Ovary (tissue), 3 donors: ENCODE data around the gene CCT8L2.

Source experiments
- POLR2A ChIP-seq: fragments of 450-650 bp; IDR thresholded peaks from one replicate; pipeline ENCODE4 v1.6.1; 2017; ENCODE audit warnings: antibody characterized with exemption, mild to moderate bottlenecking, moderate library complexity
- TF ChIP-seq, protein P1 (sequence below), 3 donors: fragments of 450-650 bp in 2 of 3; fragments of 200-600 bp in 1 of 3; IDR thresholded peaks; one replicate each; pipeline versions ENCODE4 v1.5.1 to v1.8.0; 2016 to 2022; ENCODE audit warnings: antibody characterized with exemption in 3 of 3, mild to moderate bottlenecking in 1 of 3
- donor health status: DM: no; HTN: no; CAD: no.

- TF ChIP-seq, protein P1, sequence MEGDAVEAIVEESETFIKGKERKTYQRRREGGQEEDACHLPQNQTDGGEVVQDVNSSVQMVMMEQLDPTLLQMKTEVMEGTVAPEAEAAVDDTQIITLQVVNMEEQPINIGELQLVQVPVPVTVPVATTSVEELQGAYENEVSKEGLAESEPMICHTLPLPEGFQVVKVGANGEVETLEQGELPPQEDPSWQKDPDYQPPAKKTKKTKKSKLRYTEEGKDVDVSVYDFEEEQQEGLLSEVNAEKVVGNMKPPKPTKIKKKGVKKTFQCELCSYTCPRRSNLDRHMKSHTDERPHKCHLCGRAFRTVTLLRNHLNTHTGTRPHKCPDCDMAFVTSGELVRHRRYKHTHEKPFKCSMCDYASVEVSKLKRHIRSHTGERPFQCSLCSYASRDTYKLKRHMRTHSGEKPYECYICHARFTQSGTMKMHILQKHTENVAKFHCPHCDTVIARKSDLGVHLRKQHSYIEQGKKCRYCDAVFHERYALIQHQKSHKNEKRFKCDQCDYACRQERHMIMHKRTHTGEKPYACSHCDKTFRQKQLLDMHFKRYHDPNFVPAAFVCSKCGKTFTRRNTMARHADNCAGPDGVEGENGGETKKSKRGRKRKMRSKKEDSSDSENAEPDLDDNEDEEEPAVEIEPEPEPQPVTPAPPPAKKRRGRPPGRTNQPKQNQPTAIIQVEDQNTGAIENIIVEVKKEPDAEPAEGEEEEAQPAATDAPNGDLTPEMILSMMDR (IDR thresholded peaks at IDR 0.05): no peak
- no peak for TF ChIP-seq POLR2A
Observed at GRCh38 chr22:16568425-16568758, 24.2 kb downstream of the CCT8L2 start.
